Gastroesophageal sphincter (tissue), 3 donors: ENCODE data around the gene PHOX2A.

Experiments
- POLR2A ChIP-seq, 2 donors: fragments of 450-650 bp; IDR thresholded peaks; one replicate each; pipeline ENCODE4 v1.6.1; 2017; ENCODE audit warnings: antibody characterized with exemption in 2 of 2, mild to moderate bottlenecking in 2 of 2, moderate library complexity in 1 of 2
- POLR2AphosphoS5 ChIP-seq: sonication (generic); formaldehyde crosslinking; IDR thresholded peaks from one replicate; pipeline ENCODE4 v1.6.1; 2017; ENCODE audit warnings: antibody characterized with exemption
- TF ChIP-seq, protein P1 (sequence below), 4 experiments: fragments of 200-600 bp in 2 of 4; fragments of 450-650 bp in 2 of 4; sonication (generic) in 1 of 4; IDR thresholded peaks; one replicate each; pipeline ENCODE4 v1.5.1; 2017 to 2019; ENCODE audit warnings: antibody characterized with exemption in 4 of 4, mild to moderate bottlenecking in 2 of 4, moderate library complexity in 2 of 4

DNA sequence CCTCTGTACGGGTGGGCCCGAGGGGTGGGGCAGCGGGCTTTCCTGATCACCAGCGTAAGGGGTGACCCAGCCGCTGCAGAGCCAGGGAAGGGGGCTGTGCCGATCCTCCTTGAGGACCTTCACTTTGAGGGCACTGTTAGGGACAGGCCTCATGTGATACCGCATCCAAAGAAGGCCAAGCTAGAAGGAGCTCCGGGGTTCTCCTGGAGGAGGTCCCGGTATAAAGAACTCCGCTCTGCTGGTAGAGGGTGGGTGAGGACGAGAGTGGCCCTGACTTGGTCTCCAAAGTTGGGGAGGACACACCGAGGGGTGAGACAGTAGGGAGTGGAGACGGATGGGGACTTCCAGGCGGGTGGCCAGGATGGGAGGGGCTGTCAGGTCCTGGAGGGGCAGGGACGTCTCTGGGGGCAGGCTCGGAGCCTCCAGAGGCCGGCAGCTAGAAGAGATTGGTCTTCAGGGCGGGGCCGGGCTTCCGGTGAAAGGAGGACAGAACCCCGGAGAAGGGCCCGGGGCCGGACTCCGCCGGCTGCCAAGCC lies 4.6 kb downstream of the PHOX2A start:
- TF ChIP-seq, protein P1, sequence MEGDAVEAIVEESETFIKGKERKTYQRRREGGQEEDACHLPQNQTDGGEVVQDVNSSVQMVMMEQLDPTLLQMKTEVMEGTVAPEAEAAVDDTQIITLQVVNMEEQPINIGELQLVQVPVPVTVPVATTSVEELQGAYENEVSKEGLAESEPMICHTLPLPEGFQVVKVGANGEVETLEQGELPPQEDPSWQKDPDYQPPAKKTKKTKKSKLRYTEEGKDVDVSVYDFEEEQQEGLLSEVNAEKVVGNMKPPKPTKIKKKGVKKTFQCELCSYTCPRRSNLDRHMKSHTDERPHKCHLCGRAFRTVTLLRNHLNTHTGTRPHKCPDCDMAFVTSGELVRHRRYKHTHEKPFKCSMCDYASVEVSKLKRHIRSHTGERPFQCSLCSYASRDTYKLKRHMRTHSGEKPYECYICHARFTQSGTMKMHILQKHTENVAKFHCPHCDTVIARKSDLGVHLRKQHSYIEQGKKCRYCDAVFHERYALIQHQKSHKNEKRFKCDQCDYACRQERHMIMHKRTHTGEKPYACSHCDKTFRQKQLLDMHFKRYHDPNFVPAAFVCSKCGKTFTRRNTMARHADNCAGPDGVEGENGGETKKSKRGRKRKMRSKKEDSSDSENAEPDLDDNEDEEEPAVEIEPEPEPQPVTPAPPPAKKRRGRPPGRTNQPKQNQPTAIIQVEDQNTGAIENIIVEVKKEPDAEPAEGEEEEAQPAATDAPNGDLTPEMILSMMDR (IDR thresholded peaks at IDR 0.05): no peak
- peak in 1 of 2 donors; percentile 16 for TF ChIP-seq POLR2A (IDR thresholded peaks at IDR 0.05)
- TF ChIP-seq POLR2AphosphoS5: no peak
